ENCODE data around the gene TPBGL.

TPBGL gene, protein sequence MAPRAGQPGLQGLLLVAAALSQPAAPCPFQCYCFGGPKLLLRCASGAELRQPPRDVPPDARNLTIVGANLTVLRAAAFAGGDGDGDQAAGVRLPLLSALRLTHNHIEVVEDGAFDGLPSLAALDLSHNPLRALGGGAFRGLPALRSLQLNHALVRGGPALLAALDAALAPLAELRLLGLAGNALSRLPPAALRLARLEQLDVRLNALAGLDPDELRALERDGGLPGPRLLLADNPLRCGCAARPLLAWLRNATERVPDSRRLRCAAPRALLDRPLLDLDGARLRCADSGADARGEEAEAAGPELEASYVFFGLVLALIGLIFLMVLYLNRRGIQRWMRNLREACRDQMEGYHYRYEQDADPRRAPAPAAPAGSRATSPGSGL

DNA sequence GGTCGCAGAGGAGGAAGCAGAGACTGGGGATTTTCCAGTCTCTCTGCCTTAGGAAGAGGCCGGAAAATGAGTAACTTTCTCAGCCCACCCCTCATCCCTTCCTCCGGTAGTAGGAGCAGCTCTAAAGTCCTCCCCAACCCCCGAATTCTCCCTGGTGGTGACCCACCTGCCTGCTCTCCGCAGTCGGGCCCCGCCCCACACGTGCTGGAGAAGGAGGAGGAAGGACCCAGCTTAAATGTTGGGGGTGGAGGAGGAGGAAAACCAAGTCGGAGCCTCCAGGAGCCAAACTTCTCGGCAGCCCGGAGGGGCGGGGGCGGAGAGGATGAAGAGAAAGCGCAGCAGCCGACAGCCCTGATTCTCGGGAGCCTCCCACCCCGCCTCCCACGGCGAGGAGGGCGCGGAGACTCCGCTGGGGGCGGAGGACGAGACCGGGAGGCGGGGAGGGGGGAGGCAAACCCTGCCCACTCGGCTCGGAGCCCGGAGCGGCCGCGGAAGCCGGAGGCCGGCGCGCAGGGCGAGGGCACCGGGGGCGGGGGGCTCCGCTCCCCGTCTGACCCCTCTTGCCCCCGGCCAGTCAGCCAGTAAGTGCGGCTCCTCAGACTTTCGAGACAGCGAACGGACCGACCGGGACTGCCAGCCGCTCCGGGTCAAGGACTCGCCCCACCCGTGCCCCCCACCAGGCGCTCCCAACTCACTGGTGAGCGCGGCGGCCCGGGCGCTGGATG, at the start of gene TPBGL:
Gene TPBGL, plus strand, starts transcription at position 464 of the 725 bp plus-strand sequence. CDS start 276 bp downstream, outside the sequence.
- TF ChIP-seq, protein P1, sequence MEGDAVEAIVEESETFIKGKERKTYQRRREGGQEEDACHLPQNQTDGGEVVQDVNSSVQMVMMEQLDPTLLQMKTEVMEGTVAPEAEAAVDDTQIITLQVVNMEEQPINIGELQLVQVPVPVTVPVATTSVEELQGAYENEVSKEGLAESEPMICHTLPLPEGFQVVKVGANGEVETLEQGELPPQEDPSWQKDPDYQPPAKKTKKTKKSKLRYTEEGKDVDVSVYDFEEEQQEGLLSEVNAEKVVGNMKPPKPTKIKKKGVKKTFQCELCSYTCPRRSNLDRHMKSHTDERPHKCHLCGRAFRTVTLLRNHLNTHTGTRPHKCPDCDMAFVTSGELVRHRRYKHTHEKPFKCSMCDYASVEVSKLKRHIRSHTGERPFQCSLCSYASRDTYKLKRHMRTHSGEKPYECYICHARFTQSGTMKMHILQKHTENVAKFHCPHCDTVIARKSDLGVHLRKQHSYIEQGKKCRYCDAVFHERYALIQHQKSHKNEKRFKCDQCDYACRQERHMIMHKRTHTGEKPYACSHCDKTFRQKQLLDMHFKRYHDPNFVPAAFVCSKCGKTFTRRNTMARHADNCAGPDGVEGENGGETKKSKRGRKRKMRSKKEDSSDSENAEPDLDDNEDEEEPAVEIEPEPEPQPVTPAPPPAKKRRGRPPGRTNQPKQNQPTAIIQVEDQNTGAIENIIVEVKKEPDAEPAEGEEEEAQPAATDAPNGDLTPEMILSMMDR (IDR thresholded peaks at IDR 0.05; ENCODE audit: low read depth, low read length), result no peak
- peak in 1 of 2 donors; percentile 17 for DNase-seq (ENCODE audit: low read depth in 2 of 2)
- peak within 1 kb of the TSS; percentile 23 to 26 for H3K4me3 ChIP-seq (replicated peaks in 1 of 2; ENCODE audit: low read depth in 2 of 2, low read length in 2 of 2)

DNA sequence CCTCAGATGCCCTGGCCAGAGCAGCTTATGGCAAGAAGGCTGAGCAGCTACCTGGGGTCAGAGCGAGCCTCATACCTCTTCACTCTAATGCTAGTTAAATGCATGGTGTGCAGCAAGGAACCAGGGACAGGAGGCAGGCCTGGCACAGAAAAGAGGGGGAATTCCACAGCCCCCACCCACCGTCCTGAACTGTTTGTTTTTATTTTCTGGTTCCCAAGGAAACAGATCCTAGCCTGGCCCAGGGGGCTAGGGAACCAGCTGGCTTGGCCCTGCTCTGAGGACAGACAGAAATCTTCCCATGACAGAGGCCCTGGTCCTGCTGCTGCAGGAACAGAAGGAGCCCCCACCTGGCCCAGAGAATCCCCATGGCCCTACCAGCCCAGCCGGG, 49.2 kb upstream of the TPBGL start:
- H3K4me3 ChIP-seq (replicated peaks in 1 of 2; ENCODE audit: low read depth in 2 of 2, low read length in 2 of 2), result no peak overlapping the region
- TF ChIP-seq, protein P1 (IDR thresholded peaks at IDR 0.05; ENCODE audit: low read depth, low read length), result no peak
- DNase-seq (ENCODE audit: low read depth in 2 of 2), result peak in 1 of 2 donors; percentile 11

DNA sequence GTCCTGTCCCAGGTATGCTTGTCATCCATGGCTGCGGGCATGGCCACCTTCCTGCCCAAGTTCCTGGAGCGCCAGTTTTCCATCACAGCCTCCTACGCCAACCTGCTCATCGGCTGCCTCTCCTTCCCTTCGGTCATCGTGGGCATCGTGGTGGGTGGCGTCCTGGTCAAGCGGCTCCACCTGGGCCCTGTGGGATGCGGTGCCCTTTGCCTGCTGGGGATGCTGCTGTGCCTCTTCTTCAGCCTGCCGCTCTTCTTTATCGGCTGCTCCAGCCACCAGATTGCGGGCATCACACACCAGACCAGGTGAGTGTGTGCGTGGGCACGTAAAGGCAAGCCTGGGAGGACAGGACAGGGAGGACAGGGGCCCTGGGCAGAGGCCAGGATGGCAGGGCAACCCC, 47.3 kb upstream of the TPBGL start:
- no peak for DNase-seq (ENCODE audit: low read depth in 2 of 2)
- TF ChIP-seq, protein P1 (IDR thresholded peaks at IDR 0.05; ENCODE audit: low read depth, low read length), result no peak
- no peak overlapping the region for H3K4me3 ChIP-seq (replicated peaks in 1 of 2; ENCODE audit: low read depth in 2 of 2, low read length in 2 of 2)

DNA sequence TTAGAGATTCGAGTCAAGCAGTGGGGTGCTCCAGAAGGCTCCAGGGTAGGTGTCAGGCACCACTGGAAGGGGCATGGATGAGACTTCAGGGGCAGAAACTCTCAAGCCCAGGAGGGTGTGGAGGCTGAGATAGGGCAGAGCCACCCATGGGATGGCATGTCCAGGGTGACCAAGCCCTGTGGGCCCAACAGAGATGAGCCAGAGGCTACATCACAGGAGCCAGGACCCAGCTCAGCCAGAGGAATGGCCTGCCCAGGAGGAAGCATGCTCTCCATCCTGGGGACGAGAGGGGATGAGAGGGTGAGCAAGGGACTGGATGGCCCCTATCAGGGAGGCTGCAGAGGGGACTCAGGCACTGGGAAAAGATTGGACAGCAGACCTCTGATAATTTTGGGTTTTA, 46.9 kb upstream of the TPBGL start:
- TF ChIP-seq, protein P1 (IDR thresholded peaks at IDR 0.05; ENCODE audit: low read depth, low read length), result no peak
- no peak for DNase-seq (ENCODE audit: low read depth in 2 of 2)
- H3K4me3 ChIP-seq (replicated peaks in 1 of 2; ENCODE audit: low read depth in 2 of 2, low read length in 2 of 2), result no peak overlapping the region

DNA sequence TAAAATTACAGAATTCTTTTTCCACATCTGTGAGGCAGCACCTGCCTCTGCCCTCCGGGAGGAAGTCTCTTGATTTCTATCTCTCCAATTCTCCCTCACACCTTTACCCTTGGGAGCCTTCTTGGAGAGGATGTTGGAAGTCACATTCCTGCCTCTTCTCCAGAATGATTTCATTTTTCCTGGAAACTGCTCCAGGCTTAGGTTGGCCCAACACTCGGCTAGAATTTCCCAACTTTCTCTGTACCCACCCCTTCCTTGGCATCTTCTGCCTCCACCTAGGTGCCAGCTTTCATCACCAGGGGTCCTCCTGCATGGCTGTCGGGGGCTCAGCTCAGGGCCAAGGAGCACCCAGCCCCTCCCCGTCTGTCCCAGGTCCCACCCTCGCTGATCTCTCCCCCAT, 46.4 kb upstream of the TPBGL start:
- DNase-seq (ENCODE audit: low read depth in 2 of 2), result peak in 1 of 2 donors; percentile 13
- TF ChIP-seq, protein P1 (IDR thresholded peaks at IDR 0.05; ENCODE audit: low read depth, low read length), result no peak
- no peak overlapping the region for H3K4me3 ChIP-seq (replicated peaks in 1 of 2; ENCODE audit: low read depth in 2 of 2, low read length in 2 of 2)

DNA sequence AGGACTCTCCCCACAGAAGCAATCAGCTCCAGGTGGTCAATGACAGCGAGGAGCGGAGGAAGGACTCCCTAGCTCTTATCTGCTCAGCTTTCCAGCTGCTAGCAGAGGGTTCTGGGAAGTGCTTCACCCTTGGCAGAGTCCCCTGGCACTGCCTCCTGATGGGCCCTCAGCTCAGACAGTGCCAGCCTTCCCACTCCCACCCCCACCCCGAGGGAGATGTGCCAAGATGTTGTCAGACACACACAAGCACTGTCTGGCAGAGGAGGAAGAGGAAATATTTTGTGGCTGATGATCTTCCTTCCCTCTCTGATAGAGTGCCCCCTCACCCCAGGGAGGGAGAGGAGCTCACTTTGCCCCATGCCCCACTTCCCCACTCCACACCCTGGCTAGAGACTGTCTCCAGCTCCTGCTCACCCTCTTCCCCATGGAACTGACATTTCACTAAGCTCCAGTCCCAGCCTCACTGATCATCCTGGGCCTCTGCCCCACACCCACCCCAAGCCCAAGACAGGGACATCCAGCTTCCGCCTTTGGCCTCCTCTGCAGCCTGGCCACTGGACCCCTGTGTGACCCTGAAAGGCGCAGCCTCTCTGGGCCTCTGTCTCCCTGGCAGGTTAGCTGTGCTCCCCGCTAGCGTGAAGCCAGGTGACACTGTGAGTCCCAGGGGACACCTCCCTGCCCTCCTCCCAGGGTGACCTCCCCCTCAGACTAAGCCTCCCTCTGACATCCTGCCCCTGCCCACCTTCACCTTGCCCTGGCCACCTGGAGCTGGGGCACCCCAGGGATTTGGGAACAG, 45.2 kb upstream of the TPBGL start:
- H3K4me3 ChIP-seq (replicated peaks in 1 of 2; ENCODE audit: low read depth in 2 of 2, low read length in 2 of 2), result no peak overlapping the region
- TF ChIP-seq, protein P1 (IDR thresholded peaks at IDR 0.05; ENCODE audit: low read depth, low read length), result no peak
- peak in 1 of 2 donors; percentile 72 for DNase-seq (ENCODE audit: low read depth in 2 of 2)
